SK-N-DZ (cell line): ENCODE results near the gene ARL8B.
"Not testable (repeated sequence)": the region's sequence is repeated elsewhere in the genome, so short reads cannot be mapped to it uniquely, and the experiment has no call there.

Source experiments
- DNase-seq: peaks from one replicate; pipeline ENCODE4 v3.0.0-alpha.2; 2015; ENCODE audit warnings: low spot score

Gene ARL8B

GRCh38 chr3:5110337-5110736 lies 11.8 kb upstream of the ARL8B start:
- DNase-seq = no peak

GRCh38 chr3:5112043-5112442 lies 10.0 kb upstream of the ARL8B start:
- DNase-seq = no peak

- DNase-seq = not testable (repeated sequence)
Measured at GRCh38 chr3:5113726-5114125, 8.4 kb upstream of the ARL8B start.

- DNase-seq = no peak
Measured at GRCh38 chr3:5115506-5116162, 6.5 kb upstream of the ARL8B start.

- no peak for DNase-seq
Measured at GRCh38 chr3:5116538-5116937, 5.6 kb upstream of the ARL8B start.

- DNase-seq = no peak
Measured at GRCh38 chr3:5120446-5120845, 1.6 kb upstream of the ARL8B start.

- DNase-seq = peak; percentile 34
Measured at GRCh38 chr3:5122741-5123706, 932 bp downstream of the ARL8B start.

- no peak for DNase-seq
Measured at GRCh38 chr3:5123937-5124336, 1.8 kb downstream of the ARL8B start.

GRCh38 chr3:5126586-5126985 lies 4.5 kb downstream of the ARL8B start:
- no peak for DNase-seq

GRCh38 chr3:5128849-5129248 lies 6.8 kb downstream of the ARL8B start:
- no peak for DNase-seq

GRCh38 chr3:5133239-5134018 lies 11.3 kb downstream of the ARL8B start:
- DNase-seq = no peak

- no peak for DNase-seq
Measured at GRCh38 chr3:5134019-5134391, 11.9 kb downstream of the ARL8B start.

GRCh38 chr3:5134499-5134898 lies 12.4 kb downstream of the ARL8B start:
- DNase-seq = no peak

- DNase-seq = peak; percentile 12
Measured at GRCh38 chr3:5136211-5136918, 14.3 kb downstream of the ARL8B start.

GRCh38 chr3:5136919-5137429 lies 14.9 kb downstream of the ARL8B start:
- DNase-seq = no peak

GRCh38 chr3:5138214-5138981 lies 16.3 kb downstream of the ARL8B start:
- DNase-seq = no peak

GRCh38 chr3:5140230-5140621 lies 18.1 kb downstream of the ARL8B start:
- DNase-seq = no peak

- no peak for DNase-seq
Measured at GRCh38 chr3:5140839-5141238, 18.7 kb downstream of the ARL8B start.

GRCh38 chr3:5141760-5142159 lies 19.7 kb downstream of the ARL8B start:
- no peak for DNase-seq

GRCh38 chr3:5143464-5143863 lies 21.4 kb downstream of the ARL8B start:
- DNase-seq = no peak
